Renal cortical epithelial cell (primary cell): ENCODE measurements around the gene SLC25A15. TPM values are rescaled to one million over a fixed set of nuclear protein-coding genes. Genes with fewer than 3 reads are reported as not detected.
"Not testable (repeated sequence)": the region's sequence is repeated elsewhere in the genome, so short reads cannot be mapped to it uniquely, and the experiment has no call there.

ENCODE experiments used
- DNase-seq: peaks from one replicate; pipeline ENCODE4 v3.0.0-alpha.2; 2011; ENCODE audit warnings: low read depth
- total RNA-seq: library from RNA; depleted of rRNA; stranded (reverse); fragments of >200 nt; gene quantifications from 2 replicates; pipeline ENCODE4 v1.2.3, GENCODE V29; 2014

SLC25A15 gene
- total RNA-seq, 1 donor from 2014 or later, result 27.5 TPM

DNA sequence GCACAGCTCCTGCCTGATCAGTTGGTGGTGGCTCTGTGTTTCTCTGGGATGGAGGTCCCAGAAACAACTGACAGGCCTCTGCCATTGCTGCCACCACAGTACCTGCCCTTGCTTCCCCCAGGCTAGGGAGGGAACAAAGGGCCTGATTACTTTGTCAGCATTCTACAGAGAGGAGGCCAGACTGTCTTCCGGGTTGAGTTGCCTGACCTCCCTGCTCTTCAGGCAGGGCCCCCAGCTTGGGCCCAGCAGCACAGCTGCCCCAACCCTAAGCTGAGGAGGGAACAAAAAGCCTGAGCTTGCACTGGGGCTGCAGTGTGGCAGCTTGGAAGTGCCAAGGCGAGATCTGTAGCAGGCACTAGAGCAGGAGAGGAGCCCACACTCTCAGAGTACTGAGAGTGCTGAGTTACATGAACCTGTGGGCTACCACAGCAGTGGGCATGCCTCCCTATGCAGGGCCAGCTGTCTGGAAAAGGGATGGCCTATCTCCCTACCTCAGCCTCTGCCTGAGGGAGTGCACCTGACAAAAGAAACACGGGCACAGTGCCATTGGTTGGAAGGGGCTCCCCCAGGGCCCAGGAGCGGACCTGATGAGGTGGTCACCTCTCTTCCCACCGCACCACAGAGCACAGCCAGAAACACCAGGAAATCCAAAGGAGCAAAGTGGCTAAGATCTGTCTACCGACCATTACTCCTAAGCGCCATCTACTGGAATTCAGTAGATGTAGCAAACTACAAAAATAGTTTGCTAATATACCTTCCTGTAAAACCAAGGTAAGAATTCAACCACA, 24.4 kb downstream of the SLC25A15 start:
- peak; percentile 44 for DNase-seq

DNA sequence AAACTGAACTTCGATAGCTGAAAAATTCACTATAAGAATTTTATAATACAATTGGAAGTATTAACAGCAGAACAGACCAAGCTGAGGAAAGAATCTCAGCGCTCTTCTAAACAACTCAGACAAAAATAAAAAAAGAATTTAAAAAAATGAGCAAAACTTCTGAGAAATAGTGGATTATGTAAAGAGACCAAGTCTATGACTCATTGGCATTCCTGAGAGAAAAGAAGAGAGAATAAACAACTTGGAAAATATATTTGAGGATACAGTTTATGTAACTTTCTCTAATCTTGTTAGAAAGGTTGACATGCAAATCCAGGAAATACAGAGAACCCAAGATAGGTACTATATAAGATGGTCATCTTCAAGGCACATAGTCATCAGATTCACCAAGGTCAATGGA, 25.4 kb downstream of the SLC25A15 start:
- no peak for DNase-seq

GRCh38 chr13:40818926-40819325, 29.5 kb downstream of the SLC25A15 start:
- no peak for DNase-seq

DNA sequence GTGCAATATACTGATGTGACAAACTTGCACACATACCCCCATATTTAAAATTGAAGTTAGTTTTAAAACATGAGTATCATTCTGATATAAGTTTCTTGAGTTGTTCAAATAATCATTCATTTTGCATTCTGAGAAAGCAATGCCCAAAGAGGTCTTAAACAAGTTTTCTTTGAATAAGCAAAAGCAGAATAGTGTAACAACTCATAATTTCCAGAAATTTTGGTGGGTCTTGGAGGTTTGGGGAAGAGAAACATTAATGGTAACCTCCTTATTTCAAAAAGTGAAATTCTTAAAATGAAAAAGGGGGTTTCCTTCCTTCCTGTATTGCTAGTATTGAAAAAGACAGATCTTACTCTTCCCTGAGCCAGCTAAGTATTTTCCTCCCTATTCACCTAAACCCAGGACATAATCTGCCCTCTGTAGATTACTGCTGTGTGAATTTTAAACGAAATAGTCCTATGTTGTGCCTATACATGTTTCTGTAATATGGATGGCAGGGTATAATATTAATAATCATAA, 30.4 kb downstream of the SLC25A15 start:
- DNase-seq, result no peak

- DNase-seq, result not testable (repeated sequence)
These were observed 50.3 kb downstream of the SLC25A15 start for GRCh38 chr13:40839725-40840124.

DNA sequence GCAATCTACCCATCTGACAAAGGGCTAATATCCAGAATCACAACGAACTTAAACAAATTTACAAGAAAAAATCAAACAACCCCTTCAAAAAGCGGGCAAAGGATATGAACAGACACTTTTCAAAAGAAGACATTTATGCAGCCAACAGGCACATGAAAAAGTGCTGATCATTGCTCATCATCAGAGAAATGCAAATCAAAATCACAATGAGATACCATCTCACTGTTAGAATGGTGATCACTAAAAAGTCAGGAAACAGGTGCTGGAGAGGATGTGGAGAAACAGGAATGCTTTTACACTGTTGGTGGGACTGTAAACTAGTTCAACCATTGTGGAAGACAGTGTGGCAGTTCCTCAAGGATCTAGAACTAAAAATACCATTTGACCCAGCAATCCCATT, 51.5 kb downstream of the SLC25A15 start:
- DNase-seq, result not testable (repeated sequence)

Other genes starting within 250 kb of the SLC25A15 start
- gene FOXO1, start 123.0 kb upstream of the SLC25A15 start, total RNA-seq, result 5.2 and 28.7 TPM in 2 replicates
- gene MRPS31, start 18.4 kb upstream of the SLC25A15 start, total RNA-seq, result 20.5 and 25.8 TPM in 2 replicates
- 75.2 and 122 TPM in 2 replicates for gene ELF1, start 229.7 kb downstream of the SLC25A15 start, total RNA-seq